ENCODE data around the gene TRDN. TPM values are rescaled to one million over a fixed set of nuclear protein-coding genes. Genes with fewer than 3 reads are reported as not detected.

TRDN gene
- total RNA-seq, 1 donor from 2014 or later, result 0.06 TPM

DNA sequence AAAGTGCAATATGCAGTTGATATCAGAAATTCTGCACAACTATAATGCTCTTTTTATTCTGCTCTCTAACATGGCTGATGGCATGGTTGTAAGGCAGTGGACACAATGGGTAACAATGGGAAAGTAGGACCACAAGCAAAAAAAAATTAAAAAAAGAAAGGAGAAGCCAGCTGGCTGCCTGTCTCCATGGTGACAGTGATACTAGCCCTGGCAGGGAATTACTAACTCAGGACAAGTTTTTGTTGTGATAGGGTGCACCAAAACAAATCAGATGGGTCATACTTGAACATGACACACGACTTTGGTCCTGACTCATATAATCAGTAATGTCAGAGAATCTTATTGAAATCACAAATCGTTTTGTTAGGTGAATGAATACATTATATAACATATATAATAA, 169.4 kb downstream of the TRDN start:
- Histone ChIP-seq H3K9ac (no peak overlapping the region), H3K9me3 (ENCODE audit: low read depth) (no peaks in the 10 kb centered on the region), H2AFZ (replicated peaks) (no peak overlapping the region), H4K20me1 (ENCODE audit: low read depth) (no peaks in the 10 kb centered on the region), H3K27me3 (no peaks in the 10 kb centered on the region), H3K4me1 (no peaks in the 10 kb centered on the region), H3K4me2 (no peak overlapping the region), H3K4me3 (no peak overlapping the region), H3K27ac (no peak overlapping the region), H3F3A (ENCODE audit: low read depth) (no peaks in the 10 kb centered on the region), H3K36me3 (no peaks in the 10 kb centered on the region), H3K79me2 (ENCODE audit: low read depth) (no peaks in the 10 kb centered on the region)
- peaks cover 2% of the 10 kb centered on the region for H3K36me3 Mint-ChIP-seq
- H3K27me3 Mint-ChIP-seq (ENCODE audit: insufficient read depth, low read depth), result no peaks in the 10 kb centered on the region
- TF ChIP-seq CTCF (IDR thresholded peaks at IDR 0.05) (no peak), EZH2phosphoT487 (IDR thresholded peaks at IDR 0.05) (no peak)
- H3K27ac Mint-ChIP-seq, result no peak overlapping the region
- H3K9me3 Mint-ChIP-seq, result peaks cover 4% of the 10 kb centered on the region
- DNase-seq (ENCODE audit: low spot score), result no peak
- H3K4me1 Mint-ChIP-seq, result peaks cover 9% of the 10 kb centered on the region
- H3K4me3 Mint-ChIP-seq, result no peak overlapping the region

DNA sequence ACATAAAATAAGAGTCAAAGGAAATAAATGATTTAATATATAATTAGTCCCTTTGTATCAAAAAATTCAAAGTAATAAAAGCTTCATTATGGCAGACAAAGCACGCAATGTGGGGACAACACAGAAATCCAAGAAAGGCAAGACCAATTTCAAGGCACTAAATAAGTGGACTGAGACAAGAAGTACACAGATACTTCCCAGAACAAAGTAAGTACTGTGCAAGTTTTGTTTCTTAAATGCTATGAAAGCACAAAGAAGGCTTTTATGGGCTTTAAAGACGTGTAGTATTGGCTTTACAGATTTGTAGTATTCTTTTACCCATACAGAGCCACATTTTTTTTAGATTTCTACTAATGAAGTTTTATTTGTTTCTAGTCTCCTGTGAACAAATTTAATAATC, 174.6 kb downstream of the TRDN start:
- no peak overlapping the region for H2AFZ ChIP-seq (replicated peaks)
- no peak overlapping the region for H3K4me2 ChIP-seq
- H3K9me3 Mint-ChIP-seq, result no peaks in the 10 kb centered on the region
- no peak overlapping the region for H3K4me3 ChIP-seq
- H4K20me1 ChIP-seq (ENCODE audit: low read depth), result no peaks in the 10 kb centered on the region
- H3K36me3 ChIP-seq, result no peaks in the 10 kb centered on the region
- H3K36me3 Mint-ChIP-seq, result no peaks in the 10 kb centered on the region
- H3F3A ChIP-seq (ENCODE audit: low read depth), result no peaks in the 10 kb centered on the region
- H3K4me3 Mint-ChIP-seq, result no peak overlapping the region
- no peaks in the 10 kb centered on the region for H3K79me2 ChIP-seq (ENCODE audit: low read depth)
- no peaks in the 10 kb centered on the region for H3K4me1 ChIP-seq
- H3K9ac ChIP-seq, result no peak overlapping the region
- H3K27me3 ChIP-seq, result no peaks in the 10 kb centered on the region
- no peak for TF ChIP-seq EZH2phosphoT487 (IDR thresholded peaks at IDR 0.05)
- TF ChIP-seq EZH2 (IDR thresholded peaks at IDR 0.05), result no peak
- TF ChIP-seq CTCF (IDR thresholded peaks at IDR 0.05), result no peak
- no peaks in the 10 kb centered on the region for H3K9me3 ChIP-seq (ENCODE audit: low read depth)
- no peak overlapping the region for H3K27ac ChIP-seq
- no peaks in the 10 kb centered on the region for H3K27me3 Mint-ChIP-seq (ENCODE audit: insufficient read depth, low read depth)
- no peak overlapping the region for H3K27ac Mint-ChIP-seq
- DNase-seq (ENCODE audit: low spot score), result no peak
- peaks cover 2% of the 10 kb centered on the region for H3K4me1 Mint-ChIP-seq

DNA sequence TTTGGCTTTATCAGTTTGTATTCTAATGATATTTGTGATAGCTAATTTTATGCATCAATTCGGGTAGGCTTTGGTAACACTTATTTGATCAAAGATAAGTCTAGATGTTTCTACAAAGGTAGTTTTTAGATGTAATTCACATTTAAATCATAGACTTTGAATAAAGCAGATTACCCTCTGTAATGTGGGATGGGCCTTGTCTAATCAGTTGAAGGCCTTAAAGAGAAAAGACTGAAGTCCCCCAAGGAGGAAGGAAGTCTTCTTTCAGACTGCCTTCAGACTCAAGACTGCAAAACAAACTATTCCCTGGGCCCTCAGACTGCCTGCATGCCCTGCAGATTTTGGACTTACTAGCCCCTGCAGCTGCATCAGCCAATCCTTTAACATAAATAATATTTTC, 178.5 kb downstream of the TRDN start:
- peaks cover 2% of the 10 kb centered on the region for H3K27me3 Mint-ChIP-seq (ENCODE audit: insufficient read depth, low read depth)

More for the DNA sequence above, 178.5 kb downstream of the TRDN start:
- no peak overlapping the region for H2AFZ ChIP-seq (replicated peaks)
- no peak overlapping the region for H3K9ac ChIP-seq
- no peaks in the 10 kb centered on the region for H3K79me2 ChIP-seq (ENCODE audit: low read depth)
- no peak overlapping the region for H3K4me2 ChIP-seq
- H3K27me3 ChIP-seq, result no peaks in the 10 kb centered on the region
- no peak overlapping the region for H3K4me3 Mint-ChIP-seq
- no peaks in the 10 kb centered on the region for H3K36me3 Mint-ChIP-seq
- no peaks in the 10 kb centered on the region for H4K20me1 ChIP-seq (ENCODE audit: low read depth)
- H3F3A ChIP-seq (ENCODE audit: low read depth), result no peaks in the 10 kb centered on the region
- H3K4me3 ChIP-seq, result no peak overlapping the region
- H3K4me1 Mint-ChIP-seq, result no peaks in the 10 kb centered on the region
- TF ChIP-seq EZH2 (IDR thresholded peaks at IDR 0.05) (no peak), CTCF (IDR thresholded peaks at IDR 0.05) (no peak), EZH2phosphoT487 (IDR thresholded peaks at IDR 0.05) (no peak)
- no peak overlapping the region for H3K27ac Mint-ChIP-seq
- no peaks in the 10 kb centered on the region for H3K4me1 ChIP-seq
- peaks cover under 1% of the 10 kb centered on the region for H3K9me3 Mint-ChIP-seq
- no peaks in the 10 kb centered on the region for H3K36me3 ChIP-seq
- DNase-seq (ENCODE audit: low spot score), result no peak
- no peak overlapping the region for H3K27ac ChIP-seq
- no peaks in the 10 kb centered on the region for H3K9me3 ChIP-seq (ENCODE audit: low read depth)
